Activated CD8-positive, alpha-beta memory T cell treated with anti-CD3 and anti-CD28 coated beads, Interleukin-2, amount 50 U/mL, for 4 hours (primary cell): ENCODE data around the gene MARCKS.

Experiments used
- DNase-seq: peaks from one replicate; pipeline ENCODE4 v3.0.0-alpha.2; 2020

Gene MARCKS

GRCh38 chr6:113856625-113857555 lies at the start of gene MARCKS:
Gene MARCKS, plus strand, starts transcription at chr6:113857345. Its CDS starts 401 bp downstream, at chr6:113857746.
- DNase-seq = no peak

DNA sequence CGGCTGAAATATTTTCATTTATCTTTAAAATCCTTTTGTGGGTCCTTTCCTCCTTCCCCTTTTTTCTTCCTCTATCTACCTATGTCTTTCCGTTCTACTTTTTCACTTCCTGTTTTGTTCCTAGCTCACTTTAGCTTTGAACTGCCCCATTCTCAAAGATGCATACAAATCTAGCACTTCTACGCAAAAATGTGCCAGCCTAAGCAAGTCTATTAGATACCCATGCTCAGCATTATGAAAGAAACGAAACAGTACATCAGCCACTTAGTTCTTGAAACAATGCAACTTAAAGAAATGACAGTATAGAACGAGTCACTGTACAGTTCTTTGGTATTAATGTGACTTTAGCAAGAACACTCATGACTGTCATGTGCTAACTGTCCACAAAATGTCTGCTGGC lies 47.3 kb upstream of the MARCKS start:
- DNase-seq = no peak

DNA sequence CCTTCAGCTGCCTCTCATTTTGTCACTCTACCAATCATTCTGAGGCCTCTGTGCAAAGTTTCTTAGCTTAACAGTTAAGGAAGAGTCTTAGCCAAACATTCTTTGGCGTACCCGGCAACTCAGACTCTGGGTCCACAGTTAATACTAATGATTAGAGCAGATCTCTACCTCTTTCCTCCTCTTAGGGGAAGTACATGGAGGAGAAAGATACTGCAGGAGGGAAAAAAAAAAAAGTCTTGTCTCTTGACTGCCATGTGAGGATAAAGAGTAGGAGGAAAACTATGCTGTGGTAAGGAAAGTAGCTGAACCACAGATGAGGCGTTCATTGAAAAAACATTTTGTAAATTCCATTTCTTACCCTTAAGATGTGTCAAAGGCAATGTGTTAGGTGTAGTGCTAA lies 44.0 kb upstream of the MARCKS start:
- no peak for DNase-seq

- DNase-seq = no peak
Observed at GRCh38 chr6:113818578-113818977, 38.6 kb upstream of the MARCKS start.

DNA sequence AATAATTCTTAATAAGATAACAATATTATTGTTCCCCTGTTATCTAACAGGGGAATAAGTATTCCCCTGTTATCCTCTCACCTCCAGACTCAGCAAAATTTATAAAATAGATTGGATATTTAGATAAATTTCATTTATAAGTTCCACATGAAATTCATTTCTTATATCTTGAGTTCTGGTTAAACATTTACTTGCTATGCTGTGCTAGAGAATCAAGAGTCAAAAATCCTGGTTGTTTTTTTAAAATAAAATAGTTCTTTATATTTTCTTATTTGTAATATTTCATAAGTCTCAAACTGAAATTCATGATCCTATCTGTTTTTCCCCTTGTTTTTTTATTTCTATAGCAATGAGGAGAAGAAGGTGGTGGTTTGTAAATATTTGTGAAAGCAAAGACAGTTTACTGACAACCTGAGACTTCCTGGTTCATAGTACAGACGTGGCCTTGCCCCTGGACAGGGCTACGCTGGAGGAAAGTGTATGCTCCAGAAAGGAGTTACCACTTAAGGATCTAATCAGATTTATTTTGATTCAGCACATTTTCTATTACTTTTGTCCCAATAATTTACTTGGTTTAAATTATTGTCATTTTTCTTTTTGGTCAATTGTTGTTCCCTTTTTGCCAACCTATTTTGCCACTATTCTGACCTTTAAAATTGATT lies 37.8 kb upstream of the MARCKS start:
- no peak for DNase-seq

GRCh38 chr6:113820761-113821160 lies 36.4 kb upstream of the MARCKS start:
- DNase-seq = no peak

GRCh38 chr6:113821445-113821844 lies 35.7 kb upstream of the MARCKS start:
- DNase-seq = no peak

GRCh38 chr6:113823916-113824315 lies 33.2 kb upstream of the MARCKS start:
- no peak for DNase-seq

DNA sequence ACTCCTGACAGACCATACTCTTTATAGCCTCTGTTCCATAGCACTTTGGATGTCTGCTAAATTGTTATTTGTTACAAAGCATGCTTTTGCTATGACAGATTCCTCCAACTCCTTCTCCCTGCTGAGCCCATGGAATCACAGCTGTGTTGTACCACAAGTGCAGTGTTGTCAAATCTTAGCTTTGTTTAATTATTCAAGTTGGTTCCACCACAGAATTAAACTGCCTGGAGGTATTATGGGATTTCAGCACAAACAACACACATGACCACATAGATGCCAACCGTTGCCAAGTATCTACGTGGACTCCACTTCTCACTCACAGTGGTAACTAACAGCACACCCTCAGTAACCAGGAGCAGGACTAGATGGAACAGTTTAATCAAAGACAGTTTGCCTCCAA lies 32.7 kb upstream of the MARCKS start:
- DNase-seq = no peak

DNA sequence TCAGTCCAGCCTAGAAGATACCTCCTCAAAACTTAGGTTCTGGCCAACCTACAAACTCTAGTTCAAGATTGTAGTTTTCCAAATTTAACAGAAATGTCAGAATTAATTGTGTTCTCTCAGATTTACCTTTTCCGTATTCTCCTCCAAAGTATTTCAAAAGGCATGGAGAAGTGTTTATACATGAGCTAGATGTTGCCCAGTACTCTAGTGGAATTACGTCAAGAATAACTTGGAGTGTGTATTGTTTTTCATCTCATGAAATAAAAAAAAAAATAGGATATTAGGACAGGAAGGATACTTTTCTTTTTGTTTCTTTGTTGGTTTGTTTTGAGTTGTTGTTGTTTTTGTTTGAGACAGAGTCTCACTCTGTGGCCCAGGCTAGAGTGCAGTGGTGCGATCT lies 32.3 kb upstream of the MARCKS start:
- no peak for DNase-seq

DNA sequence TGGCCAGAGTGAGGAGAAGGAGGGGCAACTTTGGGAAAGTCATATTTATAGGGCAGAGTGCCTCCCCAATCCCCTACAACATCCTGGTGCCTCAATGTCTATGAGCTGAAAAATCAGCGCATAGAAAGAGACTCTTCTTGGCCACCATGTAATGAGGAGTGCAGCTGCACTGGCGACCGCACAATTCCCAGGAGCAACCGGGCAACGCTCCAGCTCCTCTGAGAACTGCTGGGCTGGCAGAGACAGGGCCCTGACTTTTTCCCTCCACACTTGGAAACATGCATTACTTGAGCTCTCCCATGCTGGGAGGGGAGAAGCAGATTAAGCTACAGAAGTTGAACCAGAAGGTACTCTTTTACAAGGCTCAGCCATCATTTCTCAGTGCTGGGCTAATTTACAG lies 31.4 kb upstream of the MARCKS start:
- no peak for DNase-seq

- DNase-seq = no peak
Observed at GRCh38 chr6:113828984-113829695, 28.0 kb upstream of the MARCKS start.

GRCh38 chr6:113829696-113830045 lies 27.5 kb upstream of the MARCKS start:
- no peak for DNase-seq

- no peak for DNase-seq
Observed at GRCh38 chr6:113830140-113830539, 27.0 kb upstream of the MARCKS start.

DNA sequence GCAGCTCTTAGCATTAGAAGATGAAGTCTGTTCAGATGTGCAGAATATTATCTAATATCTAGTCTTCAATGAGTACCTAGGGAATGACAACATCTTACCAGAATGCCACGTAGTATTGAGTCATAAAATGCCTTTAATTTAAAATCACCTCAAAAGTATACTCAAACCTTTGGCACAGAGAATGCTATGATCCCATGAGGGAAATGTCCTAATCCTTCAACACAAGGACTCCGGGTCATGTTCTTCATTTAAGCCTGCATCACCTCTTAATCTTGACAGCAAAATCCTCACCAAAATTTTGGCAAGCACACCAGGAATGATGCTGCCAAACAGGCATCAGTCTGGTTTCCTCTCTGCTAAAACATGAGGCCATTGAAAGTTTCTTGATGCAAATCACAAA lies 23.6 kb upstream of the MARCKS start:
- no peak for DNase-seq

DNA sequence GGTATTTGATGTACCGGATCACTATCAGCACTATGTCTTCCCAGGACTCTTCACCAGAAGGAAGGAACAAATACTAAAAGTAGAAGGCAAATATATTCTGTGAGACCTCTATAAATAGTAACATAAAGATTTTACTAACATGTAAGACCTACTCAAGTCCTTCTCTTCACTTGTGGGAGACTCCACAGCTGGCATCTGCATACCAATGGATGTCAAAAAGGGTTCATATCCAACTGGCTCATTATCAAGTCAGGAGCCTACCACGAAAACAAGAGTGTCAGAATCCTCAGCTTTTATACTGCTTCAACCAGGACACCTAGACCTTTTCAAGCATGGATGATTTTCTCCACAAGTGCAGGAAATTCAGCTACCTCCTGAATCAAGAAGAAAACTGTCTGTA lies 20.0 kb upstream of the MARCKS start:
- no peak for DNase-seq

GRCh38 chr6:113842165-113842564 lies 15.0 kb upstream of the MARCKS start:
- DNase-seq = no peak

- DNase-seq = no peak
Observed at GRCh38 chr6:113843500-113844073, 13.6 kb upstream of the MARCKS start.

DNA sequence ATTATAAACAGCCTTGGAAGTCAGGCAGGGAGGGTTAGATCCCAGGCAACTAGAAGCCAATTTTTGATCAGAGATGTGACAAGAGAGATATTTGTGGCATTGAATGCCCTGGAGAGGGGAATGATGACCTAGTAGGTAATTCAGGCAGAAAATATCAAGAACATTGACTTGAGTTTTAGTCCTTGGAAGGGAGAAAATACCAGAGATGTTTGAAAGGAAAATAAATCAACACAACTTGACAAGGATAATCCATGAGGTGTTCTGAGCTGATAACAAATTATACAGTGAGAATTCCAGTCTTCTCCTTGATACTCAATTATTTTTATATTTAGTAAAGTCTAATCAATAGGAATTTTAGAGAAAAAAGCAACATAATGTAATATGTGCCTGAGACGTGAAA lies 10.6 kb upstream of the MARCKS start:
- DNase-seq = no peak

GRCh38 chr6:113847447-113847846 lies 9.7 kb upstream of the MARCKS start:
- DNase-seq = no peak

DNA sequence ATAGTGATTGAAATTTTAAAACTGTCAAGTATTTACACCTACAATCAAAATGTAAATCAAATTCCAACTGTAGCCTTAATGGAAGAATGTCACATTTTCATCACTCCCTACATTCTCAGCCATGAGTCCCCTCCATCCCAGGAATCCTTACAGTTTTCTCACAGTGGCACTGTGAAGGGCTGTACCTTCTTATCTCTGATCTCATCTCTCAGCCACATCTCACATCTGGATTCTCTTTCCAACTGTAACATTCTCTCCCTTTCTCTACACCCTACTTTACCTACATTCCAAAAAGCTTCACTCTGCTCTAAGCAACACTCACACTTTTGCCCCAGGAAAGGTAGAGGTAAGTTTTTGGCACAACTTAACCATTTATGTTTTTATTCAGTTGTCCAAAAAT lies 8.9 kb upstream of the MARCKS start:
- DNase-seq = no peak

DNA sequence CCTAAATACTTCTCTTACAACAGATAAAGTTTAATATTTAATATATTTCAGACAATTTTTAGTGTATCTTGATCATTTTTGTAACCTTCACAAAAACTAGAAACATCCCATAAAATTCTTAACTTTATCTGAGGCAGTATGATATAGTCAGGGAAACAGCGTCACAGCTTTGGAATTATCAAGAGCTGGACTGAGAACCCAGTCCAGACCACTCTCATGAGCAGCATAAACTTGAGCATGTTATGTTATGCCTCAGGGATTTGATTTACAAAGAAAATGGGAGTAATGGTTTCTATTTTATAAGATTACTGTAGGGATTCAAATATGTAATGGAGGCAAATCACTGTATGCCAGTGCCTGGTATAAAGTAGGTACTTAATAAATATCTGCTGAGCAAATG lies 8.3 kb upstream of the MARCKS start:
- DNase-seq = no peak

DNA sequence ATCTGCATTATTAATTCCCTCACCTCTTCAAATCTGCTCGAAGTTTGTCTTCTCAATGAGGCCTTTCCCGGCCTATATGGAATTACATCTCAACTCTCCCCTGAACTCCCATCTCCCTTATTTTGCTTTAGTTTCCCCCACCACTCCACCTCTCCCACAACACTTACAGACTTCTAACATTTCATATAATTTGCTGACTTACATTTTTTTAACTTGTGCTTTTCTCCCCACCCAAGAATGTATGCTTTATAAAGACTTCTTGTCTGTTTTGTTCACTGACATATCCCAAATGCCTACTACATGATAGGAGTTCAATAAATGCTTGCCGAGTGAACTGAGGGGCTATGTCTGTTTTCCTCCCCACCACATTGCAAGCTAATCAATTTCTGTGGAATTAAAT lies 3.9 kb upstream of the MARCKS start:
- DNase-seq = no peak
